Panc1 (cell line): Measurements from ENCODE around the gene KLHL30.

ENCODE experiments used
- POLR2AphosphoS5 ChIP-seq: IDR thresholded peaks from 2 replicates; pipeline ENCODE4 v1.6.1; 2012; ENCODE audit warnings: mild to moderate bottlenecking, low read depth, low read length, moderate library complexity
- SIN3A ChIP-seq: IDR thresholded peaks from 2 replicates; pipeline ENCODE4 v1.6.1; 2012; ENCODE audit warnings: low read depth, mild to moderate bottlenecking, low read length, moderate library complexity, borderline replicate concordance; ENCODE audit not compliant: insufficient read depth
- TCF7L2 ChIP-seq: IDR thresholded peaks from 2 replicates; pipeline ENCODE4 v1.6.1; 2011; ENCODE audit warnings: mild to moderate bottlenecking, low read depth, low read length, inconsistent platforms
- TF ChIP-seq, protein P1 (sequence below), 2 experiments: IDR thresholded peaks; 2 replicates each; pipeline ENCODE4 v1.6.1; 2011 to 2012; ENCODE audit warnings: low read depth in 2 of 2, control low read depth in 1 of 2, low read length in 1 of 2, mild to moderate bottlenecking in 1 of 2, moderate library complexity in 1 of 2; ENCODE audit not compliant: insufficient read depth in 1 of 2
- TF ChIP-seq, protein P2 (sequence below): fragments of 450-650 bp; IDR thresholded peaks from 2 replicates; pipeline ENCODE4 v1.5.1; 2017; ENCODE audit warnings: mild to moderate bottlenecking

DNA sequence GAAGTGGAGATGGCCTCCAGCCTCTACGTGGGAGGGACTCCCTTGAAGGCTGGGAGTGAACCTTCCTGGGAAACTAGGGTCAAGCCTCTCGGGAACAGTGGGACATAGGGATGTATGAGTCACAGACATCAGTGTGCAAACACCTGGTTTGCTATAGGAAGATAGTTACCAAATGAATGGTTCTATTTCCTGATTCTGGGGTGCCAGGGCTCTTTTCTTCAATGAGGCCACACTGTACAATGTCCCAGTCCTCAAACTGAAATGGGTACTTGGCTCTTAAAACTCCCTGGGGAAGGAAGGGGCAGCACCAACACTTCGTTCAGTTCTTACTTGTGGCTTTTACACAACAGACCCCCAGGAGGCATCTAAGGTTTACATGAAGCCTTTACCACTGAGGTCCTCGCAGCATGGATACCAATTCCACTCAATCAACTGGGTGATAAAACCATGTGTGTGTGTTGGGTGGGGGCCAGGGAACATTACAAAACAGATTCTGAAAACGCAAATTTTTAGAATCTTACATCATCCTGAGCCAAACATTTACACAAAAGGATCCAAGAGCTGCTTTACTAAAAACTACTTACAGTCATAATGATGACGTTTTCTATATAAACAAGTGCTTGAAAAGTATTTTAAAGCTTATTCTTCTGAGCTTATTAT lies 30.7 kb downstream of the KLHL30 start:
- TF ChIP-seq, protein P1, sequence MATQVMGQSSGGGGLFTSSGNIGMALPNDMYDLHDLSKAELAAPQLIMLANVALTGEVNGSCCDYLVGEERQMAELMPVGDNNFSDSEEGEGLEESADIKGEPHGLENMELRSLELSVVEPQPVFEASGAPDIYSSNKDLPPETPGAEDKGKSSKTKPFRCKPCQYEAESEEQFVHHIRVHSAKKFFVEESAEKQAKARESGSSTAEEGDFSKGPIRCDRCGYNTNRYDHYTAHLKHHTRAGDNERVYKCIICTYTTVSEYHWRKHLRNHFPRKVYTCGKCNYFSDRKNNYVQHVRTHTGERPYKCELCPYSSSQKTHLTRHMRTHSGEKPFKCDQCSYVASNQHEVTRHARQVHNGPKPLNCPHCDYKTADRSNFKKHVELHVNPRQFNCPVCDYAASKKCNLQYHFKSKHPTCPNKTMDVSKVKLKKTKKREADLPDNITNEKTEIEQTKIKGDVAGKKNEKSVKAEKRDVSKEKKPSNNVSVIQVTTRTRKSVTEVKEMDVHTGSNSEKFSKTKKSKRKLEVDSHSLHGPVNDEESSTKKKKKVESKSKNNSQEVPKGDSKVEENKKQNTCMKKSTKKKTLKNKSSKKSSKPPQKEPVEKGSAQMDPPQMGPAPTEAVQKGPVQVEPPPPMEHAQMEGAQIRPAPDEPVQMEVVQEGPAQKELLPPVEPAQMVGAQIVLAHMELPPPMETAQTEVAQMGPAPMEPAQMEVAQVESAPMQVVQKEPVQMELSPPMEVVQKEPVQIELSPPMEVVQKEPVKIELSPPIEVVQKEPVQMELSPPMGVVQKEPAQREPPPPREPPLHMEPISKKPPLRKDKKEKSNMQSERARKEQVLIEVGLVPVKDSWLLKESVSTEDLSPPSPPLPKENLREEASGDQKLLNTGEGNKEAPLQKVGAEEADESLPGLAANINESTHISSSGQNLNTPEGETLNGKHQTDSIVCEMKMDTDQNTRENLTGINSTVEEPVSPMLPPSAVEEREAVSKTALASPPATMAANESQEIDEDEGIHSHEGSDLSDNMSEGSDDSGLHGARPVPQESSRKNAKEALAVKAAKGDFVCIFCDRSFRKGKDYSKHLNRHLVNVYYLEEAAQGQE (IDR thresholded peaks at IDR 0.05; ENCODE audit: insufficient read depth in 1 of 2, low read depth in 2 of 2, low read length in 1 of 2) = no peak
- TF ChIP-seq SIN3A = no peak
- TF ChIP-seq POLR2AphosphoS5 = no peak
- TF ChIP-seq, protein P2, sequence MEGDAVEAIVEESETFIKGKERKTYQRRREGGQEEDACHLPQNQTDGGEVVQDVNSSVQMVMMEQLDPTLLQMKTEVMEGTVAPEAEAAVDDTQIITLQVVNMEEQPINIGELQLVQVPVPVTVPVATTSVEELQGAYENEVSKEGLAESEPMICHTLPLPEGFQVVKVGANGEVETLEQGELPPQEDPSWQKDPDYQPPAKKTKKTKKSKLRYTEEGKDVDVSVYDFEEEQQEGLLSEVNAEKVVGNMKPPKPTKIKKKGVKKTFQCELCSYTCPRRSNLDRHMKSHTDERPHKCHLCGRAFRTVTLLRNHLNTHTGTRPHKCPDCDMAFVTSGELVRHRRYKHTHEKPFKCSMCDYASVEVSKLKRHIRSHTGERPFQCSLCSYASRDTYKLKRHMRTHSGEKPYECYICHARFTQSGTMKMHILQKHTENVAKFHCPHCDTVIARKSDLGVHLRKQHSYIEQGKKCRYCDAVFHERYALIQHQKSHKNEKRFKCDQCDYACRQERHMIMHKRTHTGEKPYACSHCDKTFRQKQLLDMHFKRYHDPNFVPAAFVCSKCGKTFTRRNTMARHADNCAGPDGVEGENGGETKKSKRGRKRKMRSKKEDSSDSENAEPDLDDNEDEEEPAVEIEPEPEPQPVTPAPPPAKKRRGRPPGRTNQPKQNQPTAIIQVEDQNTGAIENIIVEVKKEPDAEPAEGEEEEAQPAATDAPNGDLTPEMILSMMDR = no peak
- no peak for TF ChIP-seq TCF7L2
